RWPE1 (cell line): ENCODE data around the gene FAR2.
"Not testable (repeated sequence)": the region's sequence is repeated elsewhere in the genome, so short reads cannot be mapped to it uniquely, and the experiment has no call there.

Source experiments
- CTCF ChIA-PET: fragments of 350-600 bp; sonication (Branson Sonifier 250); formaldehyde crosslinking; extraction: SDS; loops from one replicate; lab custom pipeline; 2021; lab: Yijun Ruan, JAX
- POLR2A ChIA-PET: fragments of 400-600 bp; formaldehyde crosslinking; extraction: SDS; loops from one replicate; lab custom pipeline; 2020; ENCODE audit warnings: antibody characterized with exemption; ENCODE audit not compliant: low non-redundant PET; lab: Yijun Ruan, JAX
- DNase-seq: peaks from one replicate; pipeline ENCODE4 v3.0.0; 2012; ENCODE audit warnings: low spot score
- H3K27ac ChIP-seq: fragments of 450-650 bp; 2 replicates; pipeline ENCODE4 v1.5.1; 2017
- TF ChIP-seq, protein P1 (sequence below): fragments of 450-650 bp; conservative IDR thresholded peaks from 2 replicates; pipeline ENCODE4 v1.5.1; 2017; ENCODE audit warnings: low read depth, mild to moderate bottlenecking

Gene FAR2

DNA sequence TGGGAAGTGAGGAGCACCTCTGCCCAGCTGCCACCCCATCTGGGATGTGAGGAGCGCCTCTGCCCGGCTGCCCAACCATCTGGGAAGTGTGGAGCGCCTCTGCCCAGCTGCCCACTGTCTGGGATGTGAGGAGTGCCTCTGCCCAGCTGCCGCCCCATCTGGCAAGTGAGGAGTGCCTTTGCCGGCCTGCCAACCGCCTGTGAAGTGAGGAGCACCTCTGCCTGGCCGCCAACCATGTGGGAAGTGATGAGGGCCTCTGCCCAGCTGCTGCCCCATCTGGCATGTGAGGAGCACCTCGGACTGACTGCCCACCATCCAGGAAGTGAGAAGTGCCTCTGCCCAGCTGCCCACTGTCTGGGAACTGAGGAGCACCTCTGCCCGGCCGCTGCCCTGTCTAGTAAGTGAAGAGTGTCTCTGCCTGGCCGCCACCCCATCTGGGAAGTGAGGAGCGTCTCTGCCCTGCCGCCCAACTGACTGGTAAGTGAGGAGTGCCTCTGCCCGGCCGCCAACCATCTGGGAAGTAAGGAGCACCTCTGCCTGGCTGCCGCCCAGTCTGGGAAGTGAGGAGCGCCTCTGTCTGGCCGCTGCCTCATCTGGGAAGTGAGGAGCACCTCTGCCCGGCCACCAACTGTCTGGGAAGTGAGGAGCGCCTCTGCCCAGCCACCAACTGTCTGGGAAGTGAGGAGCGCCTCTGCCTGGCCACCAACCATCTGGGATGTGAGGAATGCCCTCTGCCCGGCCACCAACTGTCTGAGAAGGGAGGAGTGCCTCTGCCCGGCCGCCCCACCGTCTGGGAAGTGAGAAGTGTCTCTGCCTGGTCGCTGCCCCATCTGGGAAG is 22.6 kb downstream of the FAR2 start:
- H3K27ac ChIP-seq = no peak overlapping the region
- ChIA-PET CTCF (no interaction called here), POLR2A (no interaction called here)
- no peak for DNase-seq
- TF ChIP-seq, protein P1, sequence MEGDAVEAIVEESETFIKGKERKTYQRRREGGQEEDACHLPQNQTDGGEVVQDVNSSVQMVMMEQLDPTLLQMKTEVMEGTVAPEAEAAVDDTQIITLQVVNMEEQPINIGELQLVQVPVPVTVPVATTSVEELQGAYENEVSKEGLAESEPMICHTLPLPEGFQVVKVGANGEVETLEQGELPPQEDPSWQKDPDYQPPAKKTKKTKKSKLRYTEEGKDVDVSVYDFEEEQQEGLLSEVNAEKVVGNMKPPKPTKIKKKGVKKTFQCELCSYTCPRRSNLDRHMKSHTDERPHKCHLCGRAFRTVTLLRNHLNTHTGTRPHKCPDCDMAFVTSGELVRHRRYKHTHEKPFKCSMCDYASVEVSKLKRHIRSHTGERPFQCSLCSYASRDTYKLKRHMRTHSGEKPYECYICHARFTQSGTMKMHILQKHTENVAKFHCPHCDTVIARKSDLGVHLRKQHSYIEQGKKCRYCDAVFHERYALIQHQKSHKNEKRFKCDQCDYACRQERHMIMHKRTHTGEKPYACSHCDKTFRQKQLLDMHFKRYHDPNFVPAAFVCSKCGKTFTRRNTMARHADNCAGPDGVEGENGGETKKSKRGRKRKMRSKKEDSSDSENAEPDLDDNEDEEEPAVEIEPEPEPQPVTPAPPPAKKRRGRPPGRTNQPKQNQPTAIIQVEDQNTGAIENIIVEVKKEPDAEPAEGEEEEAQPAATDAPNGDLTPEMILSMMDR = no peak

DNA sequence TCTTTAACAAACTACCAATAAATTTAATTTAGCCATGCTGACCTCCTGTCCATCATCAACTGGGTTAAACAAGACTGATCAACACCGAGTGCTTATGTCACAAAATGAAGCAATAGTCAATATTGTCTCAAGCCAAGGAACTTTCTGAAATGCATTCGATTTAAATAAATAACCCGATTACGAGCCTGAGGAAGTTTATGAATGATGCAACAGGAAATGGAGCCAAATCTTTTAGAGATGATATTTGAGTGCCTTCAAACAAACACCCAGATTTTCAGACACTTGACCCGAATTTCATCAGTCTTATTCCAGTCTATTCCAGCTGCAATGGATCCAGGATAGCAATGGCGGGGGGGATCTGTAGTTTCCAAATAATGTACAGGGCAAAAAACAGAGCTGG is 27.9 kb downstream of the FAR2 start:
- H3K27ac ChIP-seq = no peak overlapping the region
- no peak for DNase-seq
- ChIA-PET CTCF (no interaction called here), POLR2A (no interaction called here)
- TF ChIP-seq, protein P1 = no peak

DNA sequence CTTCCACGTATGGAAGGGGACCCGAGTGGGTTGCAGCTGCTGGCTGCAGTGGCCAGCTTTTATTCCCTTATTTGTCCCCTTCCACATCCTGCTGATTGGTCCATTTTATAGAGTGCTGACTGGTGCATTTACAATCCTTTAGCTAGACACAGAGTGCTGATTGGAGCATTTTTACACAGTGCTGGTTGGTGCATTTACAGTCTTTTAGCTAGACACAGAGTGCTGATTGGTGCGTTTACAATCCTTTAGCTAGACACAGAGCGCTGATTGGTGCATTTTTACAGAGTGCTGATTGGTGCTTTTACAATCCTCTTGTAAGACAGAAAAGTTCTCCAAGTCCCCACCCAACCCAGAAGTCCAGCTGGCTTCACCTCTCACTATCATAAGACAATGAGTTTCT is 33.2 kb downstream of the FAR2 start:
- CTCF ChIA-PET, POLR2A ChIA-PET, H3K27ac ChIP-seq, DNase-seq: not testable (repeated sequence)

DNA sequence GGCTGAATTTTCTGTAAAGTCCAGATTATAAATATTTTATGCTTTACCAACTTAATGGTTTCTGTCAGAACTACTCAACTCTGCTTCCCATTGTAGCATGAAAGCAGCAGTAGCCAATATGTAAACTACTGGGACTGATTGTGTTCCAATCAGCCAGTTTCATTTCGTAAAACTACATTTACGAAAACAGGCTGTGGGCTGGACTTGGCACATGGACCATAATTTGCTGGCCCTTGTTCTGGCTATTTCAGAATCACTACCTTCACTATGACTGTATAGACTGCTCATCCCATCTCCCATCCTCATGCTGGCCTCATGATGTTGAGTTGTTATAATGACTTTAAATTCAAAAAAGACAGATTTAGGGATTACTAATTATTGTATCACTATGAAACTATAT is 38.7 kb downstream of the FAR2 start:
- ChIA-PET POLR2A (no interaction called here), CTCF (no interaction called here)
- TF ChIP-seq, protein P1 = no peak
- DNase-seq = no peak
- H3K27ac ChIP-seq = no peak overlapping the region

DNA sequence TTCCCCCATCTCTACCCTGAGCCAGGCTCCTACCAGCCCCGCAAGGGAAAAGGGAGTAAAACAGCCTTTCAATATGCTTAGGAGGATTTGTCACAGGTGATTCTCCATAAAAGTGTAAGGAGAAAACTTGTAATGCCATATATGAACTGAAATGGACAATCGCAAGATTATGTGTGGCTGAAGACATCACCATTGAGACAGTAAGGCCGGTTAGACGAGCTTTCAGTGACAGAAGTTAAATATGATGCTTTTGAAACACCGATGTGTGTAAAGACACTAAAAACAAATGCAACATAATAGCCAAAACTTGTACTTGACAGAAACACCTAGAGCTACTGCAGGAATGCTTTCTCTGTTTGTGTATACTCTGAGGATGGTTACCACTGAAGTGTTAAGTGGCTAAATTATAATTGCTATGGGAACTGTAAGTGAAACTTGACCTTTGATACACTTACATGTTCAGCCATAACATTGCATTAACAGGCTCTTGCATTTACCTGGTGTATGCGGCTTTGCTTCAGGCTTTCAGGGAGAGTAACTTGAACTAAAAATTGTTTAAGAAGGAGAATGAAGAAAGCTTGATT is 42.3 kb downstream of the FAR2 start:
- ChIA-PET CTCF (interaction anchor here (0.6 kb wide), 1 partner anchor 188 kb away, joined by 3 read pairs; no protein-coding TSS in a partner anchor), POLR2A (no interaction called here)
- TF ChIP-seq, protein P1 = no peak
- H3K27ac ChIP-seq = no peak overlapping the region
- no peak for DNase-seq

DNA sequence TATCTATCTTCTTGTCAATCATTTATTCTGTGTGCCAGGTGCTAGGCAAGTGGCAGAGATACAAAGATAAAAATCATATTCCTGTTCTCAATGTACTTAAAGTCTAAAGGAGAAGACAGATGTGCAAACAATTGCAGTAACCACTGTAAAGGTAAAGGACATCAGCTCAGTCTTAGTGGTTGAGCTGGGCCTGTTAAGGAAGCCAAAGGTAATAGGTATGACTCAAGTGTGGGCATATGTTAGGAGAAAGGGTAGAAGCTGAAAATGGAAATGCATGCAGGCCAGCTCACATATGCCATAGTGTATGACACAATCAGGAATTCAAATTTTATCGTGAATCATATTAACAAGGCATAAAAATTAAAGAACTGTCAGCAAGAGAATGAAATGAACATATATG is 49.8 kb downstream of the FAR2 start:
- CTCF ChIA-PET = no interaction called here
- DNase-seq = no peak
- POLR2A ChIA-PET = no interaction called here
- no peak overlapping the region for H3K27ac ChIP-seq
- TF ChIP-seq, protein P1 = no peak

DNA sequence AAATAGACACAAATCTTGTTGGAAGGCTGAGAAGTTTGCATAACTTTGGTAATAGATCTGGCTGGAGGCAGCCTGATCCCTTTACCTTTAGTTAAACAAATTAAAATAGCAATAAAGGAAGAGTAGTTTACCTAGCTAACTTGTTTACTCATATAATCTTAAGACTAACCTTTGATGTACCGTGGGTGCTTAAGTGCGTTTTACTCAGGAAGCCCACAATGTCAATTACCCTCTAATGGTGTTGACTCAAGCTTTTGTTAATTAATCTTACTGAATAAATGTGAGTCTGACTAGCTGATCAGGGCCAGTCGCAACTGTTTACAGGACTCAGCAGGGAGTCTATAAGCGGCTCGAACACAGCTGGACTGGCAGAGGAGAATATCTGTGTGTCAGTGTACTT is 51.5 kb downstream of the FAR2 start:
- TF ChIP-seq, protein P1 = no peak
- no peak overlapping the region for H3K27ac ChIP-seq
- DNase-seq = no peak
- POLR2A ChIA-PET = no interaction called here
- CTCF ChIA-PET = interaction anchor here (0.5 kb wide), 1 partner anchor 617 kb away, joined by 3 read pairs; no protein-coding TSS in a partner anchor
